HG03354 (cell line): Measurements from ENCODE around the gene ABI3BP.
A peak's percentile ranks its signal among the peaks of the same experiment; 100 is the strongest.

Source experiments
- ATAC-seq: cut with Tn5 transposase; IDR thresholded peaks from one replicate; pipeline ENCODE4 v1.9.1; 2021; ENCODE audit warnings: mild to moderate bottlenecking; ENCODE audit not compliant: unreplicated experiment, poor library complexity, severe bottlenecking

The ABI3BP gene

DNA sequence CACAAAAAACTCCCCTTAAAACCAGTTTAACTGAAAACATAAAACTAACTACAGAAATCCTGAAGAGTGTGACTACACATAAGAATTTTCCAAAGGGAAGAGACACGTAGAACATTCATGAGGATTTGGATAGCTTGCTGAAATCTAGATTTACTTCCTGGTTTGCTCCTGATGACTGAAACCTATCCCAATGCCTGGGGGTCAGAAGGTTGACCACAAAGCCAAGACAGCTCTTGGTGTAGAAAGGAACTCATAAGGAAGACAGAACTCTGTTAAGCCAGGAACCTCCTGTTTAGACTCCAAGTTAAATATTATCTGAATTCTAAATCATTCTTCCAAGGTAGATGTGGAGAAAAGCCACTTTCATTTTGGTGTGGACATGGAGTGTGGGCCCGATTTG, 191.1 kb downstream of the ABI3BP start:
- ATAC-seq: no peak

DNA sequence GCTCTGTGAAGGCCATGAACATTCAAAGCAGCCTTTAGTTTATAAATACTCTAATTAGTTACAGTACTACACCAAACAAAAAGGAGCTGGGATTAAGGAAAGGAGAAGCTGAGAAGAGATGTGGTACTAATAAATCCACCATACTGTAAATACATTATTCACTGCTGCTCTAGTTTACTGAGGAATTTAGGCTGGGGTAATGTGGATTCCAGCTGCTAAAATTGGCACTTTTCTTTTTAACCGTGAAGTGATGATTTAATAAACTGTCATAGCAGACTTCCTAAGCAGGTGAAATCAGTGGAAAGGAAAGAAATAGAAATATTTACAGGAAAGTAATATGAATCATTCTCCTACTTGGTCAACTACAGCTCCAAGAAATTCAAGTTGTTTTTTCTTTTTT, 195.2 kb downstream of the ABI3BP start:
- no peak for ATAC-seq

DNA sequence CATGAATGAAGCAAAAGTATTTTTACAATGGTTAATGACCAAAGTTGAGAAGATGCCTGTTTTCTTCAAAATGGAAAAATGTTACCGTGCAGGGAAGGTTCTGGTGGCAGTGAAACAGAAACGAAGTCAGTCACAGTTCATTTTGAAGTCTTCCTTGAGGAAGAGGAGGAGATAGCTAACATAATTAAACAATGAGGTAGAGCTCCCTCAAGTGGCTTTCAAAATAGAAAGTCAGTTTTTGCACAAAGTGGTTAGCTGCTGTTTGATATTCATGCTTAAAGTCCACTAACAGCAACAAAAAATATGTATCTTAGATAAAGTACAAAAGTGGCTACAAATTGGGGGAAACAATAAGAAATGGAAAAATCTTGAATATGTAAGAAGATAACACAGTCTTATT, 196.7 kb downstream of the ABI3BP start:
- ATAC-seq: no peak

DNA sequence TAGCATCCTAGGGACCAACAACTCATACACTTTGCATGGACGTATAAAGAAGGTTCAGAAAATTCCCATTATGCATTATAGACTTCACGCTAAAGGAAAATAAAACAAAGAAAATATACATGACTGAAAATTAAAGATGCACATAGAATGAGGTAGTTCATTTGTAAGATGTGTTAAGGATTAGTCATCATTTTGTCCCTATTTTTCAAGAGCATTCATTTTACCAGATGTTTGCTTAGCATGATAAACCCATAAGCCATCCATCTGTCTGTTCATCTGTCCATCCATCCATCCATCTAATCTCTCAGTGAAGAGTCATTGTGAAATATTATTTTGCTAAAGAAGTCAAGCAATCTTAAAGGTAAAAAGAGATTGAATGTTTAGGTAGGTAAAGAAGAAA, 203.6 kb downstream of the ABI3BP start:
- no peak for ATAC-seq

DNA sequence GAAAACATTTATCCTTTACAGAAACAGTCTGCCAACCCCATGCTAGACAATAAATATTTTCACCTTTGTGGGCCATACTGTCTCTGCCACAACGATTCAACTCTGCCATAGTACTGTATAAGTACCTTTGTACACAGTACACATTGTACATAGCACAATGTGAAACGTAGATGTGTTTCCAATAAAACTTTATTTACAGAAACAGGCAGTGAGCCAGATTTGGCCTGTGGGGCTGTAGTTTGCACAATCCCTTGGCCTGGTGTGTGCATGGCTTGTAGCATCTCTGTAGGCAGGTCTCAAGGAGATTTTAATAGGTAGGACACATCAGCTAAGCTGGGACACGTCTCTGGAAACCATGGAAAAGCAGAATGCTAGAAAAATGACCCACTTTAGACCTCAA, 209.6 kb downstream of the ABI3BP start:
- no peak for ATAC-seq

DNA sequence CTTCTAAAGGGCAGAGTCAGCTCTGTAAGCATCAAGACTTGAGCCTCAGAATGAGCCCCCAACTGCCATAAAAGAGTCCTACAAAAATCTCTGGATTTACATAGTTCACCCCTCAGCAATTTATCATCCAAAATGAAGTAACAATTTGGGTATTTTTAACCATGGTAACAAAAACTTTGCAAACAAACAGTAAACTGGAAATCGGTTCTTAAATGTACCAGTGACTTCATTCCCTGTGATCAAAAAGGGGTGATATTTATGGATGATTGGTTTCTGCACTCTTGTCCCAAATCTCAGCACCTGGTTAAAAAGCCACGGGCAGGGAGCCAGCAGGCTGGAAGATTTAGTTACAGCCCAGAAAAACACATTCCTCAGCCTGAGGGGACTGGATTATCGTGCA, 210.3 kb downstream of the ABI3BP start:
- no peak for ATAC-seq

DNA sequence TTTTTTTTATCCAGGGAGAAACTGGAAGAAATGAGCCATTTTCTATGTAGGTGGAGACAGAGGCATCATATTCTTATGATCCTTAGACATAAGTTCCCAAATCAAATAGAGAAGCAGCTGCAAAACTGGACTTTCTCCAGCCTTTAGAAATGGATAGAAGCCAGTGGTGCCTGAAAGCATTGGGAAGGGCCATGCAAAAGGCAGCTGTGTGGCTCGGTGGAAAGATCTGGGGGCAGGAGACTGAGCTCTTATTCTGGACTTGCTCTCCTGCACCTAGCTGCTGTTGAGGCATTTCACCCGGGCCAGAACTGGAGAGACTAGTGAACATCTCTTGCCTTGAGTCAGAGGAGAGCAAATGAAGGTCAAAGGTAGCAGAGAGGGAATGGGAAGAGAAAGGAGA, 210.9 kb downstream of the ABI3BP start:
- ATAC-seq: no peak

DNA sequence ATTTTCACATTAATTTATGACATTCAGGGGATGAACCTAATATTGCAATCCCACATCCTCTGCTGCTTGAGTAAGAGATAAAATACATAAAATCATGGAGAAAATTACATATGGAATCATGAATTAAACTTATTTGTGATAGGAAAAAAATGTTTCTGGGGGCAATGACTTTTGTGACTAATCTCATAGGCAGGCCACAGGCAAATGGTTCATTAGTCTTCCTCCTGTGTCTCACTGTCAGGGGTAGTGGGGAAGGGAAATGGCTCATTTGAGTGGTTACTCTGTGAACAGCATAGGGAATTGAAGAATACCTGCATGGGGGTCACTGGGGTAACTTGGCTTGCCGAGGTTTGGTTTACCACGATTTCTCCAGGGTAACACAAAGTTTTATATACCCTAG, 211.9 kb downstream of the ABI3BP start:
- ATAC-seq: no peak

DNA sequence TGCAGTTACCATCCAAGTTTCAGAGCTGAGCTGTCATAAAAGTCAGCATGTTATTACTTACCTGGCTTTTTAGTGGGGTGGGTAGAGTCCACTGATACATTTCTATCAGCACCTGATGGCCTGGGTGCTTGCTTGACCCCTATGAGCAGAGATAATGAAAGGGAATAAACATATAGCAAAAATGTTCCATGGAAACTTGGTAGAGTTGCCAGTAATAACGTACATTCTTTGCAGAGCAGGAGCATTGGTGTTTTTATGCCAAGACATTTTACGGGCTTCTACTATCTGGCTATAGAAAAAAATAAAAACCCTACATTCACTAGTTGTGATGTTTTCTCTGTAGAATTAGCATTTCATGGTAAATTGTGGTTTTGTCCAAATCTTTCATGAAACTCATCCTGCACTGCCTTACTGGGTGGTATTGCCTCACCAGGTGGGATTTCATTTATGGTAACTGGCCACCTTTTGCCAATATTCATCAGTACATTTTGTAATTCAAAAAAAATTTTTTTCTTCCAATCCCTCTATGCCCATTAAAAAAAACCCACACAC, 213.1 kb downstream of the ABI3BP start:
- no peak for ATAC-seq

DNA sequence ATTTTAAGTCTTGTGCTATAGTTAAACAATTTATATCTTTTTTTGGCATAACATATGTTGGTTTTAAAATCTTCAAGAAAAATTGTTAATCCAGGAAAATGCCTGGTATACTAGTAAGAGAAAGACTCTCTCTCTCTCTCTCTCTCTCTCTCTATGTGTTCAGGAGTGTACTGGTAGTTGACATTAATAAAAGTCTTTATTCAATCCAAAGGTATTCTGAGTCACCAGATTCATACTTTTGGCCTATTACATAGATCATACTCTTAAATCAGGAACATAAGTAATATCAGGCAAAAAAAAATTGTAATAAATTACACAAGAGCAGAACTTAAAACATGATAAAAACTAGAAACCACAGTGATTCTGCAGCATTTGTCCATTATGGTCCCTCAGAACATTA, 213.7 kb downstream of the ABI3BP start:
- no peak for ATAC-seq

DNA sequence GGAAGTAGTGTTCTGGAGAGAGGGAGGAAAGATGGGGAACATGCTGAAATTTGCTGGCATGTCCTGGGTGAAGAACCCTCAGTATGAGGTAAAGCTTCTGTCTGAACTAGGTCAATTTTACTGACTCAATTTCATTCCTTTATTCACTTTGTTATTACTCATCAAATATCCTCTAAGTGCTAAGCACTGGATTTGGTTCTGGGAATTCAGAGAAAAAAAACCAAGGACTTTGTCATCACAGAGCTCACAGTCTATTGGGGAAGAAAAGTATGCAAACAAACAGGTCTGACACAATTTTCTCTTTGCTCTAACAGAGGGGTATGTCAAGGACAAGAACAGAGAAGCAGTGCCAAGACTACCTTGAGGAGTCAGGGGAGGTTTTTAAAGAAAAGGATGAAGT, 215.9 kb downstream of the ABI3BP start:
- no peak for ATAC-seq

DNA sequence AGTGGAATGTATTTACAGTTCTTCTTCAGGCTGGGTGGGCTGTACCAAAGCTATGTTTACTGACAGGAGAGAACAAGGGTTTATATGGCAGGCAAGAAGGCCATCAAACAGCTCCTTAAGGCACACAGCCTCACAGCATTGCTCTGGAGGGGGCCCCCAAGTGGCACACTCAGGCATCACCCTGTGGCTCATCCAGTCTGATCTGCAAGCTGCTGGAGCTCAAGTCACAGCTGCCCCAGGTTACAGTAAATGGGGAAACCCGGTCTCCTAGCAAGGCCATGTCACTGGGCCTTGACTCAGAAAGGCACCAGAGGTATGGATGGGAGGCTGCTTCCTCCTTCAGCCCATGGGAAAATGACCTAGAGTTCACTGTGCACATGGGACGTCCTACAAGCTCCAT, 216.5 kb downstream of the ABI3BP start:
- no peak for ATAC-seq

DNA sequence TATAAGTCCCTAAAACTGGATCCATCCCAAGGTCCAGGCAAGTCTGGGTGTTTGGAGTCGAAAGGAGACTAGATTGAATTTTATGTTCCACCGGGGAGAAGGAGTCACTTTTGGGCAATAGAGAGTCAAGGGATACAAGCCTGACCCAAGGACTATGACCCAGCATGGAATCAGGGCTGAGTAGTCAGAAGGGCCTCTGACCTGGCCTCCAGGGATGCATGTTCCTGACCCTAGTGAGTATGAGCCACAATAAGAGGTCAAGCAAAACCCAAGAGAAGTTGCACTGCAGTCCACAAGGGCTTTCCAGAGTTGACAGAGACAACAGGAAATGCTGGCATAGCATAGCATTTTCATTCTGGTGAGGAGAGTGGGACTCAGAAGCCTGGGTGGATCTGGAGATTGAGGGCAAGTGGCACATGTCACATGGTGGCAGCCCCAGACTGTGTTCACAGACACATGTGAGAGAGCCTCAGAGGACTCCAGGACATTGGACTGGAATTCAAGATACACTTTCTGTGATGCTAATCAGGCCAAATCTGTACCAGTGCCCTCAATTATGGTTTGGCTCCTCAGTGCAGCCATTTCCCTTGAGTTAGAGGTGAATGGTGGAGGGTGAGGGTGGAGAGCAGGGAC, 217.0 kb downstream of the ABI3BP start:
- no peak for ATAC-seq

DNA sequence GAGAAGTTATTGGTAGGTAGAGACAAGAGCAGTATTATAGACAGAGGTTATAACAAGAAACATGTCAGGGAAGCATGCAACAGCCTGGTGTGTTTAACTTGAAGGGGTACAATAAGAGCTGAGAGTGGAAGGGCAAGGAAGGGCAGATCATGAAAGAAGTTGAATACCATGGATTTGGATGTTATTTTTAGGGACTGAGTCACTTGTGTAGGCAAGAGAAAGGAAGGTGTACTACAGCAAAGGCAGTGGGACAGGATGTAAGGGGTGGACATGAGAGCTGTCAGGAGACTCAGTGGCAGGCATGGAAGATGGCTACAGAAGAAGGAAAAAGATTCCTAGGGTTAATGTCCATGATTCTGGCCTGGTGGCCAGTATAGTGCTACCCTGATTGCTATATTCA, 217.6 kb downstream of the ABI3BP start:
- no peak for ATAC-seq

DNA sequence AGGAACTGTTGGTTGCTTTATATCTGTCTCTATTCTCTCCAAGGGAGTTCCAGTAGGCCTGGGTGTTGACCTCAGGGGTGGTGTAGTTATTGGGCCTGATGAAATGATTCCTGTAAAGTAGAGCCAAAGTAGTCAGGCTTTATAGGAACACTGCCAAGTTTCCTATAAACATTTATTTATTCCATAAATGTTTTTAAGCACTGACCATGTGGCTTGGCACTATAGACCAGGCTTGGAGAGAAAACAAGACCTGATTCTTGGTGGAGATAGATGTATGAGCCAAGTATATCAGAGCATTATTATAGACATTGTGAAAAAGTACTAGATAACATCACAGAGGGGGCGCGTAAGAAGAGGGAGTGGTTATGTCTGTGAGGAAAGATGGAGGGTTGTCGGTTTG, 218.0 kb downstream of the ABI3BP start:
- ATAC-seq: no peak

DNA sequence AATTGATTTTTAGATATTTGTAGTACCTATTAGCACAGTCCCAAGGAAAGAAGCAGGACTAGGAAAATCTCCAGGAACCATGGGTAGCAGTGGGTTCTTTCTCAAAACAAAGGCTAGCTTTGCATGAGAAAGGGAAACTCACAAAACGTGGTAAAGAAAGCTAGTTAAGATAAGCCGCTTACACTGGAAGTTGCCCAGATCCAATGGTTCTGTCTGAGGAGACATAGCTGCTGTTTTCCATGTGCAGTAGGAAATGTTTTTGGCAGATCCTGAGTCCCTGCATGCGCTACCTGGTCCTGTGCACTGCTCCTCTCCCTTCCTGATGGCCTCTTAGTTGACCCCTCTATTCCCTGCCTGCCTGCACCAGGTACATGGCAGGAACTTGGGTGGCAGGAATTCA, 223.5 kb downstream of the ABI3BP start:
- no peak for ATAC-seq

DNA sequence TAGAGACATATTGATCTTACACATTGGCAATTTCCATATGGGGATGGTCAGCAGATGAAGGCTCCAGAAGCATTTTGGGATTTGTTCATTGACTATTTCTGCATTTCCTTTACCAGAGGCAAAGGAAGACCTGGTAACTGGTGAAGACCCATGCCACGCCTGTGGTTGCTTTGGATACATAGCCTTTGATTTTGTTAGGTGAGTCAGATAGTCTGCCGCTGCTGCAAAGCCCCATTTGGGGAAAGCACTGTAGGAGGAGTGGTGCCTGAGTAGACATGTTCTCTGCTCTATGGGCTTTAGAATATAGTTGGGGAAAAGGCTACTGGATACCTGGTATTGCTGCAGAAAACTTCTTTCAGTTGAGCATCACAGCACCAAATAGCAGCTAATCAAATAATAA, 227.2 kb downstream of the ABI3BP start:
- no peak for ATAC-seq

DNA sequence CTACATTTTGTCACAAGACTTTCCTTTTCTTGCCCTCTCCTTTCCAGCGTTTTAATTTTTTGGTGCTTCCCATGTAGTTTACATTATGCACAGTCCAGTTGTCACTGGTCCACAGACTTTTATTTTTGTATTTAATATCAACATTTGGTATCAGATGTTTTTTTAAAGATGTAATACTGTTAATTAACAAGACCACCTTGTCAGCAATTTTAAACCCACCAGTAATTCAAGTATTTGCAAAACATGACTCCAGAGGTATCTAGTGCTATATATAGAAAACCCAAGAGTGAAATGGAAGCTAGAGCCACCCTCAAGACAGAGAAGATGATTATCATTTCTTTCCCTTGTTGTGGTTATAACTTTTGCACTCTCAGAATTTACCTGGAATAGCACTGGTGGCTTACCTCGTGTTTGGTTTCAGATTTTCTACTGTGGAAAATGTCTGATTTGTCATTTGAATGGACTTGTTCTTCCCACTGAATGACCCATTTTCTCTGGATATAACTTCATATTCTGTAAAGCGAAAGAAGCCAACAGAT, 227.7 kb downstream of the ABI3BP start:
- ATAC-seq: no peak

DNA sequence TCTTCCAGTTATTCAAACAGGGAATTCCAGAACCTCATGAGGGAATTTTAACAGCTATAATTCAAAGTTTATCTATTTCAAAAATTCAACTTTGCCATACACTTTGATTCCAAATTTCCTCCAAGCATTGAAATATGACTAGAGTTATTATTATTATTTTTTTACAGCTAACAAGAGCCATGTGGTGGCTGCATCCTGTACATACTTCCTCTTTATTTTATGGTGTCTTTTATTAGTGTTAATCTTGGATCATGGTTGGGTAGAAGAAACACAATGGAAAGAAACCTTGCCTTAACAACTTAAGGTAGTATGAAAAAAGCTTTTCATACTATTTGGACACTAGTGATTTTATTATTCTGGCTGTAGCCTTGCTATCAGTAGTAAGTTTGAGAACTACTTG, 231.3 kb downstream of the ABI3BP start:
- no peak for ATAC-seq

DNA sequence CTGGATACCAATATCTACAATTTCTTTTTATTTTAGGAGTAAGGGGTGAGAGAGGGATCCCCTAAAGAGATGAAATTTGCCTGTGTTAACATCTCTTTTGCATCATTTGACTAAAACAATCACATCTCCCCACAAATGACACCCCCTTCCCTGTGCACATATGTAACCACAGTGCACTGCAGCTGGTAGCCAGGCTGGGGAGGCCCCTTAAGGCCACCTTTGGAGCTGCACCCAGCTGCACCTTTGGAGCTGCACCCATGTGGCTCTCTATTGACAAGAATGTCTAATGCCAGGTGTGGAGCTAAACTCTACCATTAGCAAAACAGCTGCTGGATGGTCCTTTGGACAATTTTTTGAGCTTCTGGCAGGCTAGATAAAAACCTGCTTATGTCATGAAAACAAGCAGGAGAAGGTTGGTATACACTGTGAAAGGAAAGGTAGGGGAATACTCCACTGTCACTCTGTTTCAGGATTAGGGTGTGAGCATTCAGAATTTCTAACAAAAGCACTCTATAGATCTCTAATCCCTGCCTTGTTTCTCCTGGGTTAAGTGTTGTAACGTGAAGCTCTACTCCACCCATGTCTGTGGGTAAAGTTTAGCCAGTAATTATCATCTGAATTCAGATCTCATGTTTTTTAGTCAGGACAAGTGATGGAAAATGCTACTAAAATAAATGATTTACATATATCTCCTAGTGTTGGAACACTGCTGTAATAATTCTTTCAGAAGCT, 231.8 kb downstream of the ABI3BP start:
- peak; percentile 86 for ATAC-seq

DNA sequence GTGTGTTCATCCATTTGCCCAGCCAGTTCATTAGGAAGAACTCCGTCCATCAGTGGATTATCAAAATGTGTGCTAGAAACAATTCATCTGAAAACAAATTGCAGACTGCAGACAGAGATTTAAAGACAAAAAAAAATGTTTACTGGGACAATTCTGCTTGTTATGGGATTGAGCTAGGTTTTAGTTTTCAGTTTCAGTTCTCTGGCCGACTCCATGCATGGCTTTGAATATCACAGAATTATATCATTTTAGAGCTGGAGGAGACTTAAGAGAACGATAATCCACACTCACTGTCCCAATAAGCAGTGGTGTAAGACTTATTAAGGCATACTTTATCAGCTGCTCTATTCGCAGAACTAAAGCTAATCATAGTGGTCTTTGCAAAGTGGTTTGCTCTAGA, 232.8 kb downstream of the ABI3BP start:
- no peak for ATAC-seq
